DOHH2 (cell line): Measurements from ENCODE around the gene GABRB2.

Source experiments
- H3F3A ChIP-seq: fragments of 200-600 bp; sonication (generic), shearing (Covaris generic); 2 replicates; pipeline ENCODE4 v1.6.0; 2016; ENCODE audit warnings: antibody characterized with exemption, mild to moderate bottlenecking; ENCODE audit not compliant: control insufficient read depth, insufficient read depth
- H3K27ac ChIP-seq: fragments of 200-600 bp; sonication (generic); 2 replicates; pipeline ENCODE4 v1.5.1; 2014; ENCODE audit warnings: low read depth, mild to moderate bottlenecking, low read length, moderate library complexity
- H3K27me3 ChIP-seq: fragments of 200-600 bp; sonication (generic); 2 replicates; pipeline ENCODE4 v1.6.1; 2014; ENCODE audit warnings: mild to moderate bottlenecking, low read length, mixed read lengths; ENCODE audit not compliant: control insufficient read depth
- H3K36me3 ChIP-seq: fragments of 200-600 bp; sonication (generic); 2 replicates; pipeline ENCODE4 v1.6.1; 2014; ENCODE audit warnings: mild to moderate bottlenecking, low read length, moderate library complexity, mixed read lengths; ENCODE audit not compliant: control insufficient read depth
- H3K4me1 ChIP-seq: fragments of 200-600 bp; sonication (generic); 2 replicates; pipeline ENCODE4 v1.6.1; 2014; ENCODE audit warnings: mild to moderate bottlenecking, low read length, mixed read lengths; ENCODE audit not compliant: control insufficient read depth
- H3K4me2 ChIP-seq: fragments of 200-600 bp; sonication (generic); 2 replicates; pipeline ENCODE4 v1.6.0; 2014; ENCODE audit warnings: mild to moderate bottlenecking, low read length, moderate library complexity
- H3K4me3 ChIP-seq: fragments of 200-600 bp; sonication (generic); 2 replicates; pipeline ENCODE4 v1.5.1; 2014; ENCODE audit warnings: mild to moderate bottlenecking, low read length, mixed read lengths
- H3K79me2 ChIP-seq: fragments of 200-600 bp; sonication (generic); 2 replicates; pipeline ENCODE4 v1.6.1; 2014; ENCODE audit warnings: mild to moderate bottlenecking, low read length, mixed read lengths; ENCODE audit not compliant: control insufficient read depth
- H3K9me2 ChIP-seq: fragments of 200-600 bp; sonication (generic); replicated peaks from 2 replicates; pipeline ENCODE4 v1.6.1; 2014; ENCODE audit warnings: mild to moderate bottlenecking, low read length, mixed read lengths; ENCODE audit not compliant: control insufficient read depth
- H3K9me3 ChIP-seq: fragments of 200-600 bp; sonication (generic); 2 replicates; pipeline ENCODE4 v1.6.1; 2014; ENCODE audit warnings: antibody characterized with exemption, low read length, mixed read lengths; ENCODE audit not compliant: control insufficient read depth, insufficient read depth
- H4K20me1 ChIP-seq: fragments of 200-600 bp; sonication (generic); 2 replicates; pipeline ENCODE4 v1.6.0; 2014; ENCODE audit warnings: low read depth, mild to moderate bottlenecking, antibody characterized with exemption, low read length, moderate library complexity; ENCODE audit not compliant: control insufficient read depth, insufficient read depth
- EZH2phosphoT487 ChIP-seq: fragments of 200-600 bp; sonication (generic); IDR thresholded peaks from 2 replicates; pipeline ENCODE4 v1.6.1; 2017; ENCODE audit warnings: borderline replicate concordance, mild to moderate bottlenecking, antibody characterized with exemption, low read length, moderate library complexity, mixed read lengths
- TF ChIP-seq, protein P1 (sequence below): fragments of 200-600 bp; sonication (generic); IDR thresholded peaks from one replicate; pipeline ENCODE4 v1.5.1; 2014; ENCODE audit warnings: antibody characterized with exemption, mild to moderate bottlenecking, low read depth, low read length; ENCODE audit not compliant: poor library complexity, severe bottlenecking

GABRB2 gene

GRCh38 chr5:161460741-161461140, 85.8 kb downstream of the GABRB2 start:
- no peaks in the 10 kb centered on the region for H3K79me2 ChIP-seq
- 0 out of 2 replicates have a peak, but pooled peaks cover 4% of the 10 kb centered on the region for H3K4me1 ChIP-seq

DNA sequence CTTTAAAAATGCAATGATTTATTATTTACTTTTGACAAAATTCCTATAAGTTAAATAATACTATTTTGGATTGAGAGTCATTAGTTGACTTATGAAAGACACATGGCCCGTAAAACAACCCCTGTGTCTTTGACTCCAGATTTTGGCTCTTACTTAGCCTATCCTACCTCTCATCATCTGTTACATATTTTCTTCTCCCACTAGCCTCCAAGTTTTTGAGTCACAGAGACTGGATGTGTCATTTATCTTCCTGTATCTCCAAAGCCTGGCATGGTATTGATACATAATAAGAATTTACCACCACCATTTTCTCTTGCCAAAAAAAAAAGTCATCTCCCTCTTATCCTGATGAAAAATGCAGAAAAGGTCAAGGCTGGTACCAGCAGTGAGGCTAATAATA, 99.9 kb downstream of the GABRB2 start:
- no peaks in the 10 kb centered on the region for H3K27me3 ChIP-seq
- no peaks in the 10 kb centered on the region for H3K79me2 ChIP-seq
- no peaks in the 10 kb centered on the region for H4K20me1 ChIP-seq
- H3K36me3 ChIP-seq = no peaks in the 10 kb centered on the region
- H3F3A ChIP-seq = no peaks in the 10 kb centered on the region
- H3K4me2 ChIP-seq = no peak overlapping the region
- no peak overlapping the region for H3K4me3 ChIP-seq
- no peaks in the 10 kb centered on the region for H3K9me3 ChIP-seq
- H3K27ac ChIP-seq = no peak overlapping the region
- H3K4me1 ChIP-seq = no peaks in the 10 kb centered on the region
- no peaks in the 10 kb centered on the region for H3K9me2 ChIP-seq
- no peak for TF ChIP-seq EZH2phosphoT487
- TF ChIP-seq, protein P1, sequence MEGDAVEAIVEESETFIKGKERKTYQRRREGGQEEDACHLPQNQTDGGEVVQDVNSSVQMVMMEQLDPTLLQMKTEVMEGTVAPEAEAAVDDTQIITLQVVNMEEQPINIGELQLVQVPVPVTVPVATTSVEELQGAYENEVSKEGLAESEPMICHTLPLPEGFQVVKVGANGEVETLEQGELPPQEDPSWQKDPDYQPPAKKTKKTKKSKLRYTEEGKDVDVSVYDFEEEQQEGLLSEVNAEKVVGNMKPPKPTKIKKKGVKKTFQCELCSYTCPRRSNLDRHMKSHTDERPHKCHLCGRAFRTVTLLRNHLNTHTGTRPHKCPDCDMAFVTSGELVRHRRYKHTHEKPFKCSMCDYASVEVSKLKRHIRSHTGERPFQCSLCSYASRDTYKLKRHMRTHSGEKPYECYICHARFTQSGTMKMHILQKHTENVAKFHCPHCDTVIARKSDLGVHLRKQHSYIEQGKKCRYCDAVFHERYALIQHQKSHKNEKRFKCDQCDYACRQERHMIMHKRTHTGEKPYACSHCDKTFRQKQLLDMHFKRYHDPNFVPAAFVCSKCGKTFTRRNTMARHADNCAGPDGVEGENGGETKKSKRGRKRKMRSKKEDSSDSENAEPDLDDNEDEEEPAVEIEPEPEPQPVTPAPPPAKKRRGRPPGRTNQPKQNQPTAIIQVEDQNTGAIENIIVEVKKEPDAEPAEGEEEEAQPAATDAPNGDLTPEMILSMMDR = no peak

More at GRCh38 chr5:161460741-161461140, 85.8 kb downstream of the GABRB2 start:
- no peak for TF ChIP-seq EZH2phosphoT487
- TF ChIP-seq, protein P1 = no peak
- H3K4me3 ChIP-seq = no peak overlapping the region
- H3K9me3 ChIP-seq = no peaks in the 10 kb centered on the region
- no peak overlapping the region for H3K4me2 ChIP-seq
- H3K9me2 ChIP-seq = no peaks in the 10 kb centered on the region
- no peaks in the 10 kb centered on the region for H3F3A ChIP-seq
- H3K36me3 ChIP-seq = no peaks in the 10 kb centered on the region
- no peaks in the 10 kb centered on the region for H4K20me1 ChIP-seq
- H3K27me3 ChIP-seq = no peaks in the 10 kb centered on the region
- no peak overlapping the region for H3K27ac ChIP-seq

DNA sequence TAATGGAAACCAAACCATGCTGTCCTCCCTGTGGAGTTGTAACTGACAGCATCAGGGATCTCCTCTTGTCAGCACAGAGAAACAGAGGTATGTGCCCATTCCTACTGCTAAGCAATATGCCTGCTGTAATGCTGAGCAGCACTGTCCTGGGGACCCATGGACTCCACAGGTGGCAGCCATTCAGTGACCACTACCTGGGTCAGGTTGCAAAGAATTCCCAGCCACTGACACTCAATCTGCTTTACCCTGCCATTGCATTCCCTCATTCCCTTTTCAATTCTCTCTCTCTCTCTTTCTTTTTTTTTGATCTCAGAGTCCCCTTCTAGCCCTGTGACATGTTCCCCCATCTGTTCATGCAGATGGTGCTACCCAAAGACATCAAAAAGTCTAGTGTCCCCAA, 104.1 kb downstream of the GABRB2 start:
- H3K9me2 ChIP-seq = no peaks in the 10 kb centered on the region
- H3K4me3 ChIP-seq = no peak overlapping the region
- H3K79me2 ChIP-seq = no peaks in the 10 kb centered on the region
- H3K4me1 ChIP-seq = no peaks in the 10 kb centered on the region
- no peak for TF ChIP-seq EZH2phosphoT487
- TF ChIP-seq, protein P1 = no peak
- H4K20me1 ChIP-seq = no peaks in the 10 kb centered on the region; the same call in 1 of the 2 replicates
- H3K4me2 ChIP-seq = no peak overlapping the region
- H3K27ac ChIP-seq = no peak overlapping the region
- no peaks in the 10 kb centered on the region for H3K9me3 ChIP-seq
- H3F3A ChIP-seq = no peaks in the 10 kb centered on the region
- no peaks in the 10 kb centered on the region for H3K36me3 ChIP-seq
- H3K27me3 ChIP-seq = no peaks in the 10 kb centered on the region
